Measurements from ENCODE around the gene ZNF311.
A peak's percentile ranks its signal among the peaks of the same experiment; 100 is the strongest.
"Not testable (repeated sequence)": the region's sequence is repeated elsewhere in the genome, so short reads cannot be mapped to it uniquely, and the experiment has no call there.

Gene ZNF311

GRCh38 chr6:28978959-28979561 is 26.1 kb downstream of the ZNF311 start:
- CTCF ChIA-PET = interaction anchor here (0.8 kb wide), 1 partner anchor 37 kb away, joined by 3 read pairs; no protein-coding TSS in a partner anchor
- Mint-ChIP-seq H3K27ac (no peak overlapping the region), H3K36me3 (peaks cover 6% of the 10 kb centered on the region), H3K9me3 (no peaks in the 10 kb centered on the region), H3K27me3 (peaks cover 48% of the 10 kb centered on the region), H3K4me3 (no peak overlapping the region), H3K4me1 (peaks cover 48% of the 10 kb centered on the region)
- DNase-seq = no peak

GRCh38 chr6:28978133-28978491 is 27.0 kb downstream of the ZNF311 start:
- H3K27ac Mint-ChIP-seq = no peak overlapping the region
- H3K4me3 Mint-ChIP-seq = peak overlapping the region; percentile 42

GRCh38 chr6:28977341-28978132 is 27.6 kb downstream of the ZNF311 start:
- peaks cover 43% of the 10 kb centered on the region for H3K27me3 Mint-ChIP-seq
- H3K4me3 Mint-ChIP-seq = peak overlapping the region; percentile 57
- CTCF ChIA-PET = interaction anchor here (1.9 kb wide), 1 partner anchor 39 kb away, joined by 4 read pairs; no protein-coding TSS in a partner anchor
- peaks cover 36% of the 10 kb centered on the region for H3K4me1 Mint-ChIP-seq
- peaks cover 6% of the 10 kb centered on the region for H3K36me3 Mint-ChIP-seq
- no peaks in the 10 kb centered on the region for H3K9me3 Mint-ChIP-seq
- DNase-seq = peak; percentile 31
- H3K27ac Mint-ChIP-seq = no peak overlapping the region

More at GRCh38 chr6:28978133-28978491, 27.0 kb downstream of the ZNF311 start:
- Mint-ChIP-seq H3K27me3 (peaks cover 43% of the 10 kb centered on the region), H3K4me1 (peaks cover 41% of the 10 kb centered on the region), H3K9me3 (no peaks in the 10 kb centered on the region), H3K36me3 (peaks cover 6% of the 10 kb centered on the region)
- no peak for DNase-seq
- CTCF ChIA-PET = no interaction called here

- H3K4me3 Mint-ChIP-seq = peak overlapping the region; percentile 57
Observed at GRCh38 chr6:28976677-28977076, 28.4 kb downstream of the ZNF311 start.

GRCh38 chr6:28974505-28974904 is 30.6 kb downstream of the ZNF311 start:
- H3K36me3 Mint-ChIP-seq = peaks cover 2% of the 10 kb centered on the region
- CTCF ChIA-PET = no interaction called here
- peaks cover 3% of the 10 kb centered on the region for H3K9me3 Mint-ChIP-seq
- no peak overlapping the region for H3K27ac Mint-ChIP-seq
- H3K27me3 Mint-ChIP-seq = peaks cover 29% of the 10 kb centered on the region
- H3K4me1 Mint-ChIP-seq = peaks cover 13% of the 10 kb centered on the region
- no peak overlapping the region for H3K4me3 Mint-ChIP-seq
- DNase-seq = no peak

More at GRCh38 chr6:28976677-28977076, 28.4 kb downstream of the ZNF311 start:
- H3K27me3 Mint-ChIP-seq = peaks cover 39% of the 10 kb centered on the region
- peaks cover 2% of the 10 kb centered on the region for H3K36me3 Mint-ChIP-seq
- no peak for DNase-seq
- peak overlapping the region; percentile 39 for H3K27ac Mint-ChIP-seq
- CTCF ChIA-PET = interaction anchor here (1.0 to 1.9 kb wide), 2 partner anchors 40 to 136 kb away, joined by 3 to 4 read pairs; no protein-coding TSS in a partner anchor
- H3K4me1 Mint-ChIP-seq = peaks cover 29% of the 10 kb centered on the region
- no peaks in the 10 kb centered on the region for H3K9me3 Mint-ChIP-seq

- not testable (repeated sequence) for H3K4me3 Mint-ChIP-seq
- peaks cover 23% of the 10 kb centered on the region for H3K9me3 Mint-ChIP-seq
- CTCF ChIA-PET = interaction anchor here (0.9 to 1.9 kb wide), 2 partner anchors 17 to 46 kb away, joined by 3 to 8 read pairs; no protein-coding TSS in a partner anchor
Observed at GRCh38 chr6:28970056-28970455, 35.1 kb downstream of the ZNF311 start.

GRCh38 chr6:28969129-28969528 is 36.0 kb downstream of the ZNF311 start:
- no peak for DNase-seq
- H3K4me1 Mint-ChIP-seq = no peaks in the 10 kb centered on the region
- peaks cover 23% of the 10 kb centered on the region for H3K27me3 Mint-ChIP-seq
- no peak overlapping the region for H3K4me3 Mint-ChIP-seq
- H3K36me3 Mint-ChIP-seq = peaks cover 3% of the 10 kb centered on the region
- CTCF ChIA-PET = interaction anchor here (0.9 to 1.9 kb wide), 2 partner anchors 16 to 47 kb away, joined by 3 to 8 read pairs; no protein-coding TSS in a partner anchor
- no peak overlapping the region for H3K27ac Mint-ChIP-seq
- peaks cover 23% of the 10 kb centered on the region for H3K9me3 Mint-ChIP-seq

More at GRCh38 chr6:28970056-28970455, 35.1 kb downstream of the ZNF311 start:
- H3K4me1 Mint-ChIP-seq, DNase-seq, H3K36me3 Mint-ChIP-seq, H3K27ac Mint-ChIP-seq: not testable (repeated sequence)
- peaks cover 22% of the 10 kb centered on the region for H3K27me3 Mint-ChIP-seq

GRCh38 chr6:28968476-28968875 is 36.6 kb downstream of the ZNF311 start:
- no peaks in the 10 kb centered on the region for H3K4me1 Mint-ChIP-seq
- H3K36me3 Mint-ChIP-seq = peaks cover 3% of the 10 kb centered on the region
- CTCF ChIA-PET = interaction anchor here (1.9 kb wide), 1 partner anchor 48 kb away, joined by 8 read pairs; no protein-coding TSS in a partner anchor
- no peak for DNase-seq
- H3K9me3 Mint-ChIP-seq = peaks cover 23% of the 10 kb centered on the region
- H3K27ac Mint-ChIP-seq = no peak overlapping the region
- peaks cover 27% of the 10 kb centered on the region for H3K27me3 Mint-ChIP-seq
- H3K4me3 Mint-ChIP-seq = no peak overlapping the region

- Mint-ChIP-seq H3K27me3 (peaks cover 37% of the 10 kb centered on the region), H3K36me3 (peaks cover 3% of the 10 kb centered on the region), H3K4me3 (no peak overlapping the region), H3K9me3 (peaks cover 23% of the 10 kb centered on the region), H3K4me1 (no peaks in the 10 kb centered on the region), H3K27ac (no peak overlapping the region)
- DNase-seq = no peak
- CTCF ChIA-PET = no interaction called here
Observed at GRCh38 chr6:28965706-28966105, 39.4 kb downstream of the ZNF311 start.

GRCh38 chr6:28960846-28961500 is 44.1 kb downstream of the ZNF311 start:
- no peaks in the 10 kb centered on the region for H3K4me1 Mint-ChIP-seq
- CTCF ChIA-PET = interaction anchor here (0.6 kb wide), 1 partner anchor 692 kb away, joined by 3 read pairs; no protein-coding TSS in a partner anchor
- DNase-seq = no peak
- no peak overlapping the region for H3K4me3 Mint-ChIP-seq
- H3K27ac Mint-ChIP-seq = no peak overlapping the region
- H3K36me3 Mint-ChIP-seq = no peaks in the 10 kb centered on the region
- H3K9me3 Mint-ChIP-seq = no peaks in the 10 kb centered on the region
- peaks cover 35% of the 10 kb centered on the region for H3K27me3 Mint-ChIP-seq

GRCh38 chr6:28958561-28959243 is 46.4 kb downstream of the ZNF311 start:
- H3K27ac Mint-ChIP-seq, CTCF ChIA-PET, DNase-seq, H3K9me3 Mint-ChIP-seq, H3K36me3 Mint-ChIP-seq, H3K4me3 Mint-ChIP-seq: not testable (repeated sequence)
- Mint-ChIP-seq H3K27me3 (peaks cover 46% of the 10 kb centered on the region), H3K4me1 (peaks cover 15% of the 10 kb centered on the region)

GRCh38 chr6:28957795-28958314 is 47.3 kb downstream of the ZNF311 start:
- H3K36me3 Mint-ChIP-seq, H3K27ac Mint-ChIP-seq, H3K4me3 Mint-ChIP-seq, H3K9me3 Mint-ChIP-seq, CTCF ChIA-PET, DNase-seq: not testable (repeated sequence)
- peaks cover 51% of the 10 kb centered on the region for H3K27me3 Mint-ChIP-seq
- H3K4me1 Mint-ChIP-seq = peaks cover 19% of the 10 kb centered on the region

GRCh38 chr6:28956331-28956730 is 48.8 kb downstream of the ZNF311 start:
- no peak overlapping the region for H3K4me3 Mint-ChIP-seq

More at GRCh38 chr6:28956331-28956730, 48.8 kb downstream of the ZNF311 start:
- H3K4me1 Mint-ChIP-seq = peaks cover 19% of the 10 kb centered on the region
- no peaks in the 10 kb centered on the region for H3K36me3 Mint-ChIP-seq
- H3K9me3 Mint-ChIP-seq = no peaks in the 10 kb centered on the region
- CTCF ChIA-PET = no interaction called here
- DNase-seq = no peak
- no peak overlapping the region for H3K27ac Mint-ChIP-seq
- peaks cover 52% of the 10 kb centered on the region for H3K27me3 Mint-ChIP-seq
